ENCODE measurements around the gene SLC35F1.

SLC35F1 gene

GRCh38 chr6:118249680-118250079 lies 342.6 kb downstream of the SLC35F1 start:
- no peak overlapping the region for H3K4me3 ChIP-seq (ENCODE audit: insufficient read length, low read depth)
- H3K9ac ChIP-seq (ENCODE audit: insufficient read length, low read depth) = no peak overlapping the region
- TF ChIP-seq ZNF274 (IDR thresholded peaks at IDR 0.05; ENCODE audit: low read depth, low read length) (no peak), YY1 (IDR thresholded peaks at IDR 0.05; ENCODE audit: insufficient read depth, insufficient read length) (no peak), SUZ12 (IDR thresholded peaks at IDR 0.05; ENCODE audit: extremely low read depth, insufficient read depth, insufficient read length) (no peak)
- H3K36me3 ChIP-seq (ENCODE audit: insufficient read depth, insufficient read length, low read length) = no peaks in the 10 kb centered on the region
- DNase-seq (ENCODE audit: low read depth, low spot score) = no peak
- no peaks in the 10 kb centered on the region for H3K27me3 ChIP-seq (ENCODE audit: insufficient read depth, insufficient read length)
- H3K9me3 ChIP-seq (ENCODE audit: insufficient read depth, low read length) = no peaks in the 10 kb centered on the region; the same call in 1 of the 2 replicates
- no peaks in the 10 kb centered on the region for H3K4me1 ChIP-seq (ENCODE audit: insufficient read depth, insufficient read length)

GRCh38 chr6:118252474-118252873 lies 345.4 kb downstream of the SLC35F1 start:
- Histone ChIP-seq H3K36me3 (ENCODE audit: insufficient read depth, insufficient read length, low read length) (no peaks in the 10 kb centered on the region), H3K9ac (ENCODE audit: insufficient read length, low read depth) (no peak overlapping the region), H3K9me3 (ENCODE audit: insufficient read depth, low read length) (no peaks in the 10 kb centered on the region; the same call in 1 of the 2 replicates), H3K4me3 (ENCODE audit: insufficient read length, low read depth) (no peak overlapping the region), H3K4me1 (ENCODE audit: insufficient read depth, insufficient read length) (no peaks in the 10 kb centered on the region), H3K27me3 (ENCODE audit: insufficient read depth, insufficient read length) (no peaks in the 10 kb centered on the region)
- DNase-seq (ENCODE audit: low read depth, low spot score) = no peak
- TF ChIP-seq YY1 (IDR thresholded peaks at IDR 0.05; ENCODE audit: insufficient read depth, insufficient read length) = no peak
- no peak for TF ChIP-seq SUZ12 (IDR thresholded peaks at IDR 0.05; ENCODE audit: extremely low read depth, insufficient read depth, insufficient read length)
- TF ChIP-seq ZNF274 (IDR thresholded peaks at IDR 0.05; ENCODE audit: low read depth, low read length) = no peak

GRCh38 chr6:118253741-118254140 lies 346.7 kb downstream of the SLC35F1 start:
- no peaks in the 10 kb centered on the region for H3K9me3 ChIP-seq (ENCODE audit: insufficient read depth, low read length)
- H3K9ac ChIP-seq (ENCODE audit: insufficient read length, low read depth) = no peak overlapping the region
- DNase-seq (ENCODE audit: low read depth, low spot score) = no peak
- no peaks in the 10 kb centered on the region for H3K36me3 ChIP-seq (ENCODE audit: insufficient read depth, insufficient read length, low read length)
- H3K4me1 ChIP-seq (ENCODE audit: insufficient read depth, insufficient read length) = no peaks in the 10 kb centered on the region
- TF ChIP-seq YY1 (IDR thresholded peaks at IDR 0.05; ENCODE audit: insufficient read depth, insufficient read length) = no peak
- no peak for TF ChIP-seq ZNF274 (IDR thresholded peaks at IDR 0.05; ENCODE audit: low read depth, low read length)
- no peak for TF ChIP-seq SUZ12 (IDR thresholded peaks at IDR 0.05; ENCODE audit: extremely low read depth, insufficient read depth, insufficient read length)
- H3K4me3 ChIP-seq (ENCODE audit: insufficient read length, low read depth) = no peak overlapping the region
- no peaks in the 10 kb centered on the region for H3K27me3 ChIP-seq (ENCODE audit: insufficient read depth, insufficient read length)

GRCh38 chr6:118260833-118261232 lies 353.8 kb downstream of the SLC35F1 start:
- no peak for DNase-seq (ENCODE audit: low read depth, low spot score)
- H3K36me3 ChIP-seq (ENCODE audit: insufficient read depth, insufficient read length, low read length) = no peaks in the 10 kb centered on the region
- TF ChIP-seq SUZ12 (IDR thresholded peaks at IDR 0.05; ENCODE audit: extremely low read depth, insufficient read depth, insufficient read length) = no peak

GRCh38 chr6:118263921-118264486 lies 356.9 kb downstream of the SLC35F1 start:
- Histone ChIP-seq H3K4me1 (ENCODE audit: insufficient read depth, insufficient read length) (no peaks in the 10 kb centered on the region), H3K27me3 (ENCODE audit: insufficient read depth, insufficient read length) (no peaks in the 10 kb centered on the region), H3K4me3 (ENCODE audit: insufficient read length, low read depth) (no peak overlapping the region), H3K36me3 (ENCODE audit: insufficient read depth, insufficient read length, low read length) (no peaks in the 10 kb centered on the region), H3K9ac (ENCODE audit: insufficient read length, low read depth) (no peak overlapping the region), H3K9me3 (ENCODE audit: insufficient read depth, low read length) (no peaks in the 10 kb centered on the region)
- TF ChIP-seq SUZ12 (IDR thresholded peaks at IDR 0.05; ENCODE audit: extremely low read depth, insufficient read depth, insufficient read length) = no peak
- DNase-seq (ENCODE audit: low read depth, low spot score) = peak; percentile 28

More at GRCh38 chr6:118260833-118261232, 353.8 kb downstream of the SLC35F1 start:
- H3K9ac ChIP-seq (ENCODE audit: insufficient read length, low read depth) = no peak overlapping the region
- H3K4me3 ChIP-seq (ENCODE audit: insufficient read length, low read depth) = no peak overlapping the region
- H3K9me3 ChIP-seq (ENCODE audit: insufficient read depth, low read length) = no peaks in the 10 kb centered on the region
- H3K27me3 ChIP-seq (ENCODE audit: insufficient read depth, insufficient read length) = no peaks in the 10 kb centered on the region
- no peaks in the 10 kb centered on the region for H3K4me1 ChIP-seq (ENCODE audit: insufficient read depth, insufficient read length)

- Histone ChIP-seq H3K27me3 (ENCODE audit: insufficient read depth, insufficient read length) (no peaks in the 10 kb centered on the region), H3K4me3 (ENCODE audit: insufficient read length, low read depth) (no peak overlapping the region)
- TF ChIP-seq YY1 (IDR thresholded peaks at IDR 0.05; ENCODE audit: insufficient read depth, insufficient read length) = no peak
- TF ChIP-seq ZNF274 (IDR thresholded peaks at IDR 0.05; ENCODE audit: low read depth, low read length) = no peak
- no peak for TF ChIP-seq SUZ12 (IDR thresholded peaks at IDR 0.05; ENCODE audit: extremely low read depth, insufficient read depth, insufficient read length)
These were observed 362.6 kb downstream of the SLC35F1 start for GRCh38 chr6:118269659-118270058.

GRCh38 chr6:118277631-118278030 lies 370.6 kb downstream of the SLC35F1 start:
- no peak for TF ChIP-seq YY1 (IDR thresholded peaks at IDR 0.05; ENCODE audit: insufficient read depth, insufficient read length)
- TF ChIP-seq SUZ12 (IDR thresholded peaks at IDR 0.05; ENCODE audit: extremely low read depth, insufficient read depth, insufficient read length) = no peak
- H3K27me3 ChIP-seq (ENCODE audit: insufficient read depth, insufficient read length) = no peaks in the 10 kb centered on the region
- H3K36me3 ChIP-seq (ENCODE audit: insufficient read depth, insufficient read length, low read length) = no peaks in the 10 kb centered on the region

More at GRCh38 chr6:118269659-118270058, 362.6 kb downstream of the SLC35F1 start:
- no peak for DNase-seq (ENCODE audit: low read depth, low spot score)
- no peaks in the 10 kb centered on the region for H3K36me3 ChIP-seq (ENCODE audit: insufficient read depth, insufficient read length, low read length)
- no peaks in the 10 kb centered on the region for H3K4me1 ChIP-seq (ENCODE audit: insufficient read depth, insufficient read length)
- no peaks in the 10 kb centered on the region for H3K9me3 ChIP-seq (ENCODE audit: insufficient read depth, low read length)
- H3K9ac ChIP-seq (ENCODE audit: insufficient read length, low read depth) = no peak overlapping the region

More at GRCh38 chr6:118277631-118278030, 370.6 kb downstream of the SLC35F1 start:
- Histone ChIP-seq H3K9me3 (ENCODE audit: insufficient read depth, low read length) (no peaks in the 10 kb centered on the region), H3K4me3 (ENCODE audit: insufficient read length, low read depth) (no peak overlapping the region), H3K9ac (ENCODE audit: insufficient read length, low read depth) (no peak overlapping the region), H3K4me1 (ENCODE audit: insufficient read depth, insufficient read length) (no peaks in the 10 kb centered on the region)
- DNase-seq (ENCODE audit: low read depth, low spot score) = no peak
